ENCODE measurements around the gene BICC1.

Gene BICC1

DNA sequence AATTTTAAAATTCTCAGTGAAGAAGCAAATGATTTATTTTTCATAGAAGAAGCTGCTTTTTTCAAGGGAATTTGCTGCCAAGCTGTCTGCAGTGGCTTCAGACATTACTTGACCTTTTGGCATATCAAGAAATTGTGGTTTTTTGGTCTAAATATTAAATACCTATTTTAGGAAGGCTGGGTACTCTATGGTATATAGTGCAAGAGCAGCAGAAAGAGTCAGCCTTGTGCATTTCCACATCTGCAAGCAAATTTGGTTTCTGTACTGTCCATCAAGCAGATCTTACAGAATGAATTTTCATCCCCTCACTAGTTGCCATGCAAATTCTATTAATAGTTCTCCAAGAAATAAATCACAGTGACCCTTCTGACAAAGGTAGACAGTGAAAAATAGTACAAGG lies 222.0 kb downstream of the BICC1 start:
- ATAC-seq (ENCODE audit: low read depth): no peak
- Histone ChIP-seq H3K27ac (ENCODE audit: poor library complexity, severe bottlenecking) (no peak overlapping the region), H3K27me3 (ENCODE audit: insufficient read depth, poor library complexity, severe bottlenecking) (no peaks in the 10 kb centered on the region), H3K4me1 (ENCODE audit: insufficient read depth, poor library complexity, severe bottlenecking) (no peaks in the 10 kb centered on the region), H3K4me3 (ENCODE audit: severe bottlenecking) (no peak overlapping the region), H3K36me3 (ENCODE audit: low read depth) (no peaks in the 10 kb centered on the region), H3K9me3 (ENCODE audit: severe bottlenecking) (peaks cover 2% of the 10 kb centered on the region)
- no peak for DNase-seq (ENCODE audit: low spot score)
- TF ChIP-seq, protein P1, sequence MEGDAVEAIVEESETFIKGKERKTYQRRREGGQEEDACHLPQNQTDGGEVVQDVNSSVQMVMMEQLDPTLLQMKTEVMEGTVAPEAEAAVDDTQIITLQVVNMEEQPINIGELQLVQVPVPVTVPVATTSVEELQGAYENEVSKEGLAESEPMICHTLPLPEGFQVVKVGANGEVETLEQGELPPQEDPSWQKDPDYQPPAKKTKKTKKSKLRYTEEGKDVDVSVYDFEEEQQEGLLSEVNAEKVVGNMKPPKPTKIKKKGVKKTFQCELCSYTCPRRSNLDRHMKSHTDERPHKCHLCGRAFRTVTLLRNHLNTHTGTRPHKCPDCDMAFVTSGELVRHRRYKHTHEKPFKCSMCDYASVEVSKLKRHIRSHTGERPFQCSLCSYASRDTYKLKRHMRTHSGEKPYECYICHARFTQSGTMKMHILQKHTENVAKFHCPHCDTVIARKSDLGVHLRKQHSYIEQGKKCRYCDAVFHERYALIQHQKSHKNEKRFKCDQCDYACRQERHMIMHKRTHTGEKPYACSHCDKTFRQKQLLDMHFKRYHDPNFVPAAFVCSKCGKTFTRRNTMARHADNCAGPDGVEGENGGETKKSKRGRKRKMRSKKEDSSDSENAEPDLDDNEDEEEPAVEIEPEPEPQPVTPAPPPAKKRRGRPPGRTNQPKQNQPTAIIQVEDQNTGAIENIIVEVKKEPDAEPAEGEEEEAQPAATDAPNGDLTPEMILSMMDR (IDR thresholded peaks at IDR 0.05; ENCODE audit: poor library complexity, severe bottlenecking): no peak

DNA sequence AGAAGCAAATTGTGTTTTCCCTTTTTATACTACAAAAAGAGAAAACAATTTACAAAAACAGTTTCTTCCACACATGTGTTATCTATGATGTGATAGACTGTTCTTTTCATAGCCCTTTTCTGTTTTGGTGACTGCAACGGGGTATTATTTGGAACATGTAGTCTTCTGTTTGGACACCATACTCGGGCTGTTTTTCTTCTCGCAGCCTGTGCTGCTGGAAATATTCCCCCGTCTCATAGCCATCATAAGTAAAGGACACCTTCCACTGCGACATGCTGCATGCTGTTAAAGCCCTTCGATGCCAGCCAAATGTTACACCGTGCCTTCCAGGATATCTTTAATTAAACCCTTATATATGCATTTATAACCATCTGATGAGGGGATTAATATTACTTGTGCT lies 222.4 kb downstream of the BICC1 start:
- no peak for DNase-seq (ENCODE audit: low spot score)
- no peaks in the 10 kb centered on the region for H3K27me3 ChIP-seq (ENCODE audit: insufficient read depth, poor library complexity, severe bottlenecking)
- H3K9me3 ChIP-seq (ENCODE audit: severe bottlenecking): peaks cover 2% of the 10 kb centered on the region
- H3K36me3 ChIP-seq (ENCODE audit: low read depth): no peaks in the 10 kb centered on the region
- no peak overlapping the region for H3K4me3 ChIP-seq (ENCODE audit: severe bottlenecking)
- no peaks in the 10 kb centered on the region for H3K4me1 ChIP-seq (ENCODE audit: insufficient read depth, poor library complexity, severe bottlenecking)
- TF ChIP-seq, protein P1 (IDR thresholded peaks at IDR 0.05; ENCODE audit: poor library complexity, severe bottlenecking): no peak
- no peak for ATAC-seq (ENCODE audit: low read depth)
- H3K27ac ChIP-seq (ENCODE audit: poor library complexity, severe bottlenecking): no peak overlapping the region

DNA sequence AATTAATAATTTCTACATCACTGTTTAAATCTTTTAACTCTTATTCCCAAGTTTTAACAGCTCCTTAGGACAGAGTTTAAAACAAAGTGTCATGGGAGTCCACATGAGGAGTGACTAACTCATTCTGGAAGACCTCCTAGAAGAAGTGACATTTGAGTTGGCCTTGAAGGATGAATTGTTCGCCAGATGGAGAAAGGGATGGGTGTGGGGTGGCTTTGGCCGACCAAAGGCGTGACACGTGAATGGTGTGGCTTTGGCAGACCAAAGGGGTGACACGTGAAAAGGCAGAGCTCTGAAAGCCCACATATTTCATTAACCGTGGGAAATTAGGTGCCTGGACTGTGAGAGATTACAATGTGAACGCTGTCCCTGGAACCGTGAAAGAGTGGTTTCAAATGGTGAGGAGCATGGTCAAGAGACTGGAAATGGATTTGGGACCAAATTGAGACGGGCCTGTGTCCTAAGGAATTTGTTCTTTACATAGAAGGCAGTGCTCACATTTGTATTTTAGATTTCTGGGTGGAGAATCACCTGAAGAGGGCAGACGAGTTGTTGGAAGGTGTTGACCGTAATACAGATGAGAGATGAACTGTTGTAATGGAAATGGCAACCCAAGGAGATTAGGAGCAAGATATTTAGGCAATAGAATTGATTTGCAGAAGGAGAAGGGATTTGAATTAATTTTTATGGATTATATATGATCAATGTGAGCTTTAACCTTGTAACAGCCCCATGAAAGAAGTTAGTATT lies 228.1 kb downstream of the BICC1 start:
- Histone ChIP-seq H3K27ac (ENCODE audit: poor library complexity, severe bottlenecking) (no peak overlapping the region), H3K27me3 (ENCODE audit: insufficient read depth, poor library complexity, severe bottlenecking) (no peaks in the 10 kb centered on the region), H3K4me3 (ENCODE audit: severe bottlenecking) (no peak overlapping the region), H3K36me3 (ENCODE audit: low read depth) (no peaks in the 10 kb centered on the region), H3K9me3 (ENCODE audit: severe bottlenecking) (no peaks in the 10 kb centered on the region), H3K4me1 (ENCODE audit: insufficient read depth, poor library complexity, severe bottlenecking) (peaks cover 3% of the 10 kb centered on the region)
- ATAC-seq (ENCODE audit: low read depth) (no peak), DNase-seq (ENCODE audit: low spot score) (no peak)
- TF ChIP-seq, protein P1 (IDR thresholded peaks at IDR 0.05; ENCODE audit: poor library complexity, severe bottlenecking): no peak

DNA sequence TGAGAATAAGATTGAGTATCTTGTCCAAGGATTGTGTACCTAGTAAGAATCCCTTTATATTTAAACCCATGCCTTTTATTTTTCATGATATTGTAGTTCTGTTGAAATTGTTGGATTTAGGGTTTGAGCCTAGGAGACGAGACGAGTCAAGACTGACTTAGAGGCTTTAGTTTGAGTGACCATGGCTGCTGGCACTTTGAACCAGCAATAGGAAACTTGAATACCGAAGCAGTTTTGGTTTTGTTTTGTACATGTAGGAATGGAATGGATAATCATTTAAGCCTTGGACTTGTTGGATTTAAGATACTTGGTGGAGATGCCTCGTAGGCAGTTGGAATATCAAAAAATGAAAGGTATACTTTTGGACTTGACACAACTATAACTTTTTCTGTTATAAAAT lies 229.0 kb downstream of the BICC1 start:
- H3K4me1 ChIP-seq (ENCODE audit: insufficient read depth, poor library complexity, severe bottlenecking): peaks cover 3% of the 10 kb centered on the region
- H3K4me3 ChIP-seq (ENCODE audit: severe bottlenecking): no peak overlapping the region
- TF ChIP-seq, protein P1 (IDR thresholded peaks at IDR 0.05; ENCODE audit: poor library complexity, severe bottlenecking): no peak
- DNase-seq (ENCODE audit: low spot score) (no peak), ATAC-seq (ENCODE audit: low read depth) (no peak)
- H3K27ac ChIP-seq (ENCODE audit: poor library complexity, severe bottlenecking): no peak overlapping the region
- no peaks in the 10 kb centered on the region for H3K36me3 ChIP-seq (ENCODE audit: low read depth)
- H3K27me3 ChIP-seq (ENCODE audit: insufficient read depth, poor library complexity, severe bottlenecking): no peaks in the 10 kb centered on the region
- H3K9me3 ChIP-seq (ENCODE audit: severe bottlenecking): no peaks in the 10 kb centered on the region

DNA sequence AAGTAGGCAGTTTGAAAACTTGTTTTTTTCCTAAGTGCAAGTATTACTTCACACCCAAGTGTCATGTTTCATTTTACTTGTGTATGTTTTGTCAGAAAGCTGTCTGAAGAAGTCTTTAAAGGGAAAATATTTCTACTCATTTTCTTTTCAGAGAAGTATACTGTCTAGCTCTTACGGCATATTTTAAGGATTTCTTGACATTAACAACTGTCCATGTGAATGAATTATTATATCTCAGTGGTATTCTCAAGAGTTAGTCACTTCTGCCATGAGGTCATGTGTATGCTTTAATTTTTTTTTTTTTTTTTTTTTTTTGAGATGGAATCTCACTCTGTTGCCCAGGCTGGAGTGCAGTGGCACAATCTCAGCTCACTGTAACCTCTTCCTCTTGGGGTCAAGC lies 229.5 kb downstream of the BICC1 start:
- Histone ChIP-seq H3K27me3 (ENCODE audit: insufficient read depth, poor library complexity, severe bottlenecking) (no peaks in the 10 kb centered on the region), H3K4me3 (ENCODE audit: severe bottlenecking) (no peak overlapping the region), H3K36me3 (ENCODE audit: low read depth) (no peaks in the 10 kb centered on the region), H3K27ac (ENCODE audit: poor library complexity, severe bottlenecking) (no peak overlapping the region), H3K4me1 (ENCODE audit: insufficient read depth, poor library complexity, severe bottlenecking) (peaks cover 3% of the 10 kb centered on the region), H3K9me3 (ENCODE audit: severe bottlenecking) (no peaks in the 10 kb centered on the region)
- TF ChIP-seq, protein P1 (IDR thresholded peaks at IDR 0.05; ENCODE audit: poor library complexity, severe bottlenecking): no peak
- no peak for DNase-seq (ENCODE audit: low spot score)
- ATAC-seq (ENCODE audit: low read depth): no peak
